Measurements from ENCODE around the gene FBLN5.

The FBLN5 gene

DNA sequence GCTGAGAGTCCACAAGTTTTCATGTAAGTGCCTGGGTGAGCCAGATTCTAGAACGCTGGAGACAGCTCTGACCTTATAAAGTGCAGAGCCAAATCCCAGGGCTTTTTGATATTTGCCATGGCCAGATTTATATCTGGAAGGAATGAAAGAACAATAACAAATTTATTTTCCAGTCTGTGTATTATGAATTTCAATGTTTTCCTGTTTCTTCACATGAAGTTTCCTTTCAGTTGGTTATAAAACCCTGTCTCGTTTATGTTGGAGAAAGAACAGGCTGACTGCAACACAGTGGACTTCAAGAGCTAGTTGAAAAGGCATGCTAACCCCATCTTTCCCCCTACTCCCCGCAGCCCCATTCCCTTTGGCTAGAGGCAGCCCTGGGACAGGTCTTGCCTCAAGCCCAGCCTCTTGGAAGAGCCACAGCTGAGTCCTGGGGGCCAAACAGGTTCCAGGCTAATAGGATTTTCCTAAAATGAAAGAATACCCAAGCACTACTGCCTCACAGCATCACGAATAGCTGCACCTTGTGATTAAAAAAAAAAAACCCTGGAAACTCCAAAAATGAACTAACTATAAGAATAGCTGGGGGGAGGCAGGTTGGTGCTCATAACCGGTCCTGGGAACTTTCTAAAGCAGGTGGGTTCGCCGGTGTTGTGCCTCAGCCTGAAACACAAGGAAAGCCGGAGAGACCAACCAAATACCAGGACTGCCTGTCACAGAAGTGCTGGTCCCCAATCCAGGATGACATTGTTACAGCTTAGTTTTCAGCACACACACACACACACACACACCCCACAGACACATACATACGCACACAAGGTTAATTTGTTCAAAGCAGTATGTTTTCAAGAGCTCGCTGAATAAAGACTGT is 1.5 kb downstream of the FBLN5 start:
- no peak for DNase-seq

GRCh38 chr14:91942946-91943345 is 4.5 kb downstream of the FBLN5 start:
- no peak for DNase-seq

GRCh38 chr14:91942128-91942527 is 5.4 kb downstream of the FBLN5 start:
- DNase-seq, result no peak

- no peak for DNase-seq
These were observed 7.3 kb downstream of the FBLN5 start for GRCh38 chr14:91940209-91940608.

DNA sequence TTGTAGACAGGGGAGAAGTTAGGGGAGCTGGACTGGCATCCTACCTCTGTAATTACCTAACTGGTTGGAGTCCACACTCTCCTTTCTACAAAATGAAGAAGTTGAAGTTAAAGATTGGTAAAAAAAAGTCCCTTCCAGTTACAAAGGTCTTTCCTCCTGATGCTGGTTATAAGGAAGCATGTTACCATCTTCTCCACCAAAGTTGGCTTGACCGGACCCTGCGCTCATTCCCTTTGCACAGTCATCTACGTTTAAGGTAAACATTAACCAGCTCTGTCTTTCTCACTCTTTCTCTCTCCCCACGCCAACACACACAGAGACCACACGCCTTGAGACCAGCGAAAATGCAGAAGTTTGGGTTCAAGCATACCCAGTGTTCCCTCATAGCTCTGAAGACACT is 11.9 kb downstream of the FBLN5 start:
- no peak for DNase-seq

DNA sequence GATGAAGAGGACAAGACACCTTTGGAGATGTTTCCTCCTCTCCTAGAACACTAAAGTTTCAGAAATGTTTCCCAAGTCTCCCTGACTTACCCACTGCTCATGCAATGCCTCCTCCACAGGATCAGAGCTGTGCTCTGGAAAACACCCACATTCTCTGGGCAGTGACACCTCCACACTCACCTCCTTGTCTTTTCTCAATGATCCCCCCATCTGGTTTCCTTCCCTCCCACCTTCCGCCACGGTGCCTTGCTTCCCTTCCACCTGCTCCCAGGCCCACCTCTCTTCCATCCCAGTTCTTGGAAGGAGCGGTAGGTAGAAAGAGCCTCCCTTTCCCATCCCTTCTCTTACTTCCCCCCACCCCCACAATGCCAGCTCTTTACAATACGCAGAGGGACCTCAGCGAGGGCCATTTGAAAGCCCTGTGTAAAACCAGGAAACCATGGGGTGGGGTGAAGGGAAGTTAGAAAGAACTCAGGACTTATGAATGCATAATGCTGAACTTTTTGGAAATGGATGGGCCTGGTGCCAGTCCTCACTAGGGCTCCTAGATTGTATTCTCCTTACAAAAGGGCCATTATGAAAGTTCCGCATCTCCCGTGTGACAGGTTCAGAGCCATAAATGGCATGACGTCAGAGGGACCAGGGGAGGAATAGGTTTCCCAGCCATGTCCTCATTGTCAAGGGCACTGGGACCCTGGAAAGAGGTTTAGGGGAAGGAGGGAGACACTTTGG is 12.8 kb downstream of the FBLN5 start:
- DNase-seq, result no peak

- no peak for DNase-seq
These were observed 15.9 kb downstream of the FBLN5 start for GRCh38 chr14:91931478-91932088.

DNA sequence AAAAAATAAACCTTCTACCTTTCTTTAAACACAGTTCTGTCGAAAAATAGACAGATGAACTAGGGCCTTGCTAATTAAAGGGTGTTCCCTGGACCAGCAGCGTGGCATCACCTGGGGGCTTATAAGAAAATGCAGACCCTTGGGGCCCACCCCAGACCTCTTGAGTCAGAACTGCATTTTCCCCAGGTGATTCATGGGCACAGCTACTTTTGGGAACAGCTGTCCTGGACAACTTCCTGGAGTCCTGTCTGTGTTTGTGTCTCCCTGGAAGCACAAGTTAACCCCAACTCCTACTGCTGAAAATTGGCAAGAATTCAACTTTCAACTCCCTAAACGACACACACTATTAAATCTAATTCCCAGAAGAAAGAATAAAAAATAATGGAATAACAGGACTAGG is 17.8 kb downstream of the FBLN5 start:
- DNase-seq, result no peak

GRCh38 chr14:91927800-91928199 is 19.7 kb downstream of the FBLN5 start:
- DNase-seq, result no peak

GRCh38 chr14:91927191-91927590 is 20.3 kb downstream of the FBLN5 start:
- DNase-seq, result no peak

- no peak for DNase-seq
These were observed 21.2 kb downstream of the FBLN5 start for GRCh38 chr14:91926131-91926890.

- DNase-seq, result no peak
These were observed 21.8 kb downstream of the FBLN5 start for GRCh38 chr14:91925727-91926121.

GRCh38 chr14:91925001-91925726 is 22.3 kb downstream of the FBLN5 start:
- DNase-seq, result no peak

- no peak for DNase-seq
These were observed 27.0 kb downstream of the FBLN5 start for GRCh38 chr14:91920526-91920925.

GRCh38 chr14:91919814-91920213 is 27.7 kb downstream of the FBLN5 start:
- no peak for DNase-seq

DNA sequence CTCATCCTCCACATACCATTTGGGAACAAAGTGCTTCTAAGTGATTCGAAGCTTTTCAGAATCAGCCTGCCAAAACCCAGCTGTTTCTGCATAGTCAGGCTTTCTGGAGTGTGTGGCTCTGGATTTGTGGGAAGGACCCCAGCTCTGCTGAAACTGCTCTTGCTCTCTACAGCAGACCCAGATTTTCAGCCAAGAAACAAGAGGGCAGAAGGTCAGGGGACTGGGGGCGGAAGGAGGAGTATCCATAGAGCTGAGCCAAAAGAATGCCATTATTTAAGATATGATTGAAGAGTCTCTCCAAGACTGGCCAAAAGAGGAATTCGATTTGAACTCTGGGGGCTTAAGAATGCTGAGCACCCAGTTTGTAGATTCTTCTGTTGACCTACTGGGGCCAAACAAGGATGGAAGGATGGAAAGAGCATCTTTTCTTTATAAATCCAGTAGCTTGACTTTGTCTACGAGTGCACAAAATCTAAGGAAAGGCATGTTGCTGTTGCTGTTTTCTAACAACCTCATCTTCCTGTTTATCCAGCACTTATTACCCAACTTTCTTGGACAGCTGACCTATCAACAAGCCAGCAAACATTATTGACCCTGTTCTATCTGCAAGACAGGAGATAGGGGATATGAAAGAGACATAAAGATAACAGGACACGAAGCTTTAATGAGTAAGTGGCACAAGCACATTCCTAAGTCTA is 29.2 kb downstream of the FBLN5 start:
- DNase-seq, result no peak

- no peak for DNase-seq
These were observed 35.5 kb downstream of the FBLN5 start for GRCh38 chr14:91912035-91912434.

DNA sequence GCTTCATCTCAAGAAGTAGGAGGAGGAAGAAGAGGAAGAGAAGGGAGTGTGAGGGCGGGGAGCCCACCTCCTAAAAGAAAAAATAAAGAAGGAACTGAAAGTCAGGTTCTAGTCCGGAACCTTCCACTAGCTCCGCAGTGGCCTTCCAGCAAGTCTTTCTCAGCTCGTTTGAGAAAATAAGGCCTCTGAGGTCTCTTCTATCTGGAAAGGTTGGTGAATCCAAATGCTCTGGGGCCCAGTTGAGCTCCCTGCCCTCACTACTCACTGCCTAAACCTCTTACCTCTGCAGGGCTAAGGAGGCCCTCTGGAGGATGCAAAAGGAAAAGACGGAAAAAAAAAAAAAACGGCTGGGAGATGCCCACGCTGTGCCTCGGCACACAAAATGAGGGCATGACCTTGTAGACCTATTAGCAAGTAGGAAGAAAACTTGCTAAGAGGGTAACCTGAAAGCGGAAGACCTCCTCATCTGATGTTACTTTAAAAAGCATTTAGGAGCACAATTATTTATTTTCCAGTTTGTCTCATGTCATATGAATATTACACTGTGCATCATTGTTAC is 35.9 kb downstream of the FBLN5 start:
- DNase-seq, result peak; percentile 39

DNA sequence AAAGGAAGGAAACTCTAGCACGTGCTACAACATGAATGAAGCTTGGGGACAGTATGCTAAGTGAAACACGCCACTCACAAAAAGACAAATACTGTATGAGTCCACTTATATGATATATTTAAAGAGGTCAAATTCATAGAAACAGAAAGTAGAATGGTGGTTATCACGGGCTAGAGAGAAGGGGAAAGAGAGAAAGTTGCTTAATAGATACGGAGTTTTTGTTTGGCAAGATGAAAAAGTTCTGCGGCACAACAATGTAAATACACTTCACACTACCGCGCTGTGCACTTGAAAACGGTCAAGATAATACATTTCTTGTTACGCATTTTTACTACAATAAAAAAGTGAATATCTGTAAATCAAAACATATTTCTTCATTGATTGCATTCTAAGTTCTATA is 37.3 kb downstream of the FBLN5 start:
- no peak for DNase-seq

DNA sequence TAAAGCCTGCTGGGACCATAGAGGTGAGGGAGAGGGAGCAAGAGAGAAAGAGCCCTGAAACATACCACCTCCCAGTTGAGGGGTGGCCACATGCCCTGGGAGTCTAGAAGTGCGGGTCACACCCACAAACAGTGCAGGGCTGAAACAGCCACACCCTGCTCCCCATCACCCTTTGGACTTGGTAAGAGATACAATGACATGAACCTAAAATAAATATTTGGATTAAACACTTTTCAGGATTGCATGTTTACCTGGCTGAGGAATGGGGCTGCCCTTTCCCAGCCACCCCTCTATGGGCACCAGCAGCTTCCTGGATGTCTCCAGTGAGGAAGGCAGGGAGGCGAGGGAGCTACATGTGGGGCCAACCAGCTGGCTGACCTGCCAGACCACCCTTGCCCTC is 41.1 kb downstream of the FBLN5 start:
- no peak for DNase-seq

- no peak for DNase-seq
These were observed 42.4 kb downstream of the FBLN5 start for GRCh38 chr14:91904956-91905645.
